Smooth muscle cell (in vitro differentiated cells): ENCODE measurements around the gene FBXL13. TPM values are rescaled to one million over a fixed set of nuclear protein-coding genes. Genes with fewer than 3 reads are reported as not detected.

Experiments used
- DNase-seq: peaks from one replicate; lab custom pipeline; 2025; ENCODE audit not compliant: unreplicated experiment; lab: John Stamatoyannopoulos, UW
- H2AFZ ChIP-seq: fragments of 200-600 bp; sonication (generic); 2 replicates; pipeline ENCODE4 v1.6.0; 2016; ENCODE audit warnings: antibody characterized with exemption, low read depth, mild to moderate bottlenecking
- H3F3A ChIP-seq: fragments of 200-600 bp; sonication (generic); 2 replicates; pipeline ENCODE4 v1.6.0; 2017; ENCODE audit warnings: antibody characterized with exemption, low read depth
- H3K27ac ChIP-seq: fragments of 200-600 bp; sonication (generic); 2 replicates; pipeline ENCODE4 v1.5.1; 2016; ENCODE audit warnings: low read depth, mild to moderate bottlenecking
- H3K27me3 ChIP-seq: fragments of 200-600 bp; sonication (generic); 2 replicates; pipeline ENCODE4 v1.6.1; 2016; ENCODE audit warnings: low read depth, mild to moderate bottlenecking
- H3K36me3 ChIP-seq: fragments of 200-600 bp; sonication (generic); 2 replicates; pipeline ENCODE4 v1.5.1; 2016; ENCODE audit warnings: low read depth
- H3K4me1 ChIP-seq: fragments of 200-600 bp; sonication (generic); 2 replicates; pipeline ENCODE4 v1.5.1; 2016; ENCODE audit warnings: low read depth
- H3K4me2 ChIP-seq: fragments of 200-600 bp; sonication (generic); 2 replicates; pipeline ENCODE4 v1.6.0; 2016; ENCODE audit warnings: mild to moderate bottlenecking
- H3K4me3 ChIP-seq: fragments of 200-600 bp; sonication (generic); 2 replicates; pipeline ENCODE4 v1.5.1; 2016; ENCODE audit warnings: mild to moderate bottlenecking
- H3K79me2 ChIP-seq: fragments of 200-600 bp; sonication (generic); 2 replicates; pipeline ENCODE4 v1.6.0; 2016; ENCODE audit warnings: low read depth, mild to moderate bottlenecking
- H3K9ac ChIP-seq: fragments of 200-600 bp; sonication (generic); 2 replicates; pipeline ENCODE4 v1.6.0; 2016; ENCODE audit warnings: low read depth
- H3K9me3 ChIP-seq: fragments of 200-600 bp; sonication (generic); replicated peaks from 2 replicates; pipeline ENCODE4 v1.5.1; 2016; ENCODE audit warnings: low read depth
- H4K20me1 ChIP-seq: fragments of 200-600 bp; sonication (generic); 2 replicates; pipeline ENCODE4 v1.6.0; 2016; ENCODE audit warnings: low read depth
- WGBS: methylation state at CpG from one replicate; pipeline ENCODE4 v1.1.7; 2016; ENCODE audit warnings: low lambda C conversion rate; 5-methylcytosine and 5-hydroxymethylcytosine counted together
- polyA plus RNA-seq: library from polyadenylated mRNA; unstranded; fragments of >200 nt; fragmentation: Nextera tagmentation; extraction: Ambion mirVana; gene quantifications from 2 replicates; pipeline ENCODE4 v1.2.1, GENCODE V29; 2016
- total RNA-seq: library from RNA; depleted of rRNA; stranded (reverse); fragments of >200 nt; gene quantifications from 2 replicates; pipeline ENCODE4 v1.2.3, GENCODE V29; 2014
- TF ChIP-seq, protein P1 (sequence below): fragments of 200-600 bp; sonication (generic); IDR thresholded peaks from 2 replicates; pipeline ENCODE4 v1.5.1; 2017; ENCODE audit warnings: borderline replicate concordance, mild to moderate bottlenecking, antibody characterized with exemption; ENCODE audit not compliant: insufficient read depth, poor library complexity, severe bottlenecking

Gene FBXL13
- total and polyA plus RNA-seq, 2 experiments from 2014 or later, result 2.6 to 12.1 TPM

DNA sequence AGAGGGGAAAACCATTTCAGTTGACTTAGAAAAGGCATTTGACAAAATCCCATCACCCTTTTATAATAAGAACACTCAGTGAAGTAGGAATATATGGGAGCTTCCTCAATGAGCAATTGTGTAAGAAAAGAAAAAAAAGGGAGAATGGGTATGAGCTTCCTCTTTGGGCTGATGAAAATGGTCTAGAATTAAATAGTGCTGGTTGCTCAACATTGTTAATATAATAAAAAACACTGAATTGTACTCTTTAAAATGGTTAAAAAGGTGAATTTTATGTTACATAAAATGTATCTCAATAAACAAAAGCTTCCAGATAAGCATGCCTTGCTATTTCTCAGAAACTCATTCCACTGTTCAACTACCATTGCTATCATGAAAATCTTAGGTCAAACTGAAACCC is 121.2 kb downstream of the FBXL13 start:
- no peak for DNase-seq
- H3K9ac ChIP-seq, result no peak overlapping the region
- H4K20me1 ChIP-seq, result no peaks in the 10 kb centered on the region
- H3F3A ChIP-seq, result no peaks in the 10 kb centered on the region
- no peak overlapping the region for H3K4me3 ChIP-seq
- TF ChIP-seq, protein P1, sequence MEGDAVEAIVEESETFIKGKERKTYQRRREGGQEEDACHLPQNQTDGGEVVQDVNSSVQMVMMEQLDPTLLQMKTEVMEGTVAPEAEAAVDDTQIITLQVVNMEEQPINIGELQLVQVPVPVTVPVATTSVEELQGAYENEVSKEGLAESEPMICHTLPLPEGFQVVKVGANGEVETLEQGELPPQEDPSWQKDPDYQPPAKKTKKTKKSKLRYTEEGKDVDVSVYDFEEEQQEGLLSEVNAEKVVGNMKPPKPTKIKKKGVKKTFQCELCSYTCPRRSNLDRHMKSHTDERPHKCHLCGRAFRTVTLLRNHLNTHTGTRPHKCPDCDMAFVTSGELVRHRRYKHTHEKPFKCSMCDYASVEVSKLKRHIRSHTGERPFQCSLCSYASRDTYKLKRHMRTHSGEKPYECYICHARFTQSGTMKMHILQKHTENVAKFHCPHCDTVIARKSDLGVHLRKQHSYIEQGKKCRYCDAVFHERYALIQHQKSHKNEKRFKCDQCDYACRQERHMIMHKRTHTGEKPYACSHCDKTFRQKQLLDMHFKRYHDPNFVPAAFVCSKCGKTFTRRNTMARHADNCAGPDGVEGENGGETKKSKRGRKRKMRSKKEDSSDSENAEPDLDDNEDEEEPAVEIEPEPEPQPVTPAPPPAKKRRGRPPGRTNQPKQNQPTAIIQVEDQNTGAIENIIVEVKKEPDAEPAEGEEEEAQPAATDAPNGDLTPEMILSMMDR, result no peak
- no peaks in the 10 kb centered on the region for H3K36me3 ChIP-seq
- H3K79me2 ChIP-seq, result no peaks in the 10 kb centered on the region
- H3K9me3 ChIP-seq, result no peaks in the 10 kb centered on the region
- no peak overlapping the region for H2AFZ ChIP-seq
- no peak overlapping the region for H3K4me2 ChIP-seq
- H3K27me3 ChIP-seq, result no peaks in the 10 kb centered on the region
- no peaks in the 10 kb centered on the region for H3K4me1 ChIP-seq
- no peak overlapping the region for H3K27ac ChIP-seq

GRCh38 chr7:102951839-102952238 is 122.8 kb downstream of the FBXL13 start:
- Histone ChIP-seq H3K9ac (no peak overlapping the region), H3F3A (no peaks in the 10 kb centered on the region), H3K4me2 (no peak overlapping the region), H3K27ac (no peak overlapping the region), H3K36me3 (no peaks in the 10 kb centered on the region), H4K20me1 (no peaks in the 10 kb centered on the region), H3K9me3 (no peaks in the 10 kb centered on the region), H3K79me2 (no peaks in the 10 kb centered on the region), H3K4me3 (no peak overlapping the region), H3K27me3 (no peaks in the 10 kb centered on the region), H2AFZ (no peak overlapping the region), H3K4me1 (no peaks in the 10 kb centered on the region)
- no peak for DNase-seq
- 96% methylated on average over 3 of the region's 3 CpGs for WGBS
- TF ChIP-seq, protein P1, result no peak

DNA sequence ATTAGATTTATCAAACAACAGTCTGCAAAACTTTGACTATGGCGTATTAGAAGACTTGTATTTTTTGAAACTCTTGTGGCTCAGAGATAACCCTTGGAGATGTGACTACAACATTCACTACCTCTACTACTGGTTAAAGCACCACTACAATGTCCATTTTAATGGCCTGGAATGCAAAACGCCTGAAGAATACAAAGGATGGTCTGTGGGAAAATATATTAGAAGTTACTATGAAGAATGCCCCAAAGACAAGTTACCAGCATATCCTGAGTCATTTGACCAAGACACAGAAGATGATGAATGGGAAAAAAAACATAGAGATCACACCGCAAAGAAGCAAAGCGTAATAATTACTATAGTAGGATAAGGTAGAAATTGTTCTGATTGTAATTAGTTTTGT is 130.4 kb downstream of the FBXL13 start:
- TF ChIP-seq, protein P1, result no peak
- H3K4me1 ChIP-seq, result peaks cover 36% of the 10 kb centered on the region
- peak overlapping the region; percentile 26 for H3K27ac ChIP-seq
- 83% methylated on average over 4 of the region's 4 CpGs for WGBS
- H2AFZ ChIP-seq, result no peak overlapping the region
- no peak for DNase-seq
- H3K36me3 ChIP-seq, result no peaks in the 10 kb centered on the region
- peaks cover 1% of the 10 kb centered on the region for H3F3A ChIP-seq
- no peak overlapping the region for H3K4me3 ChIP-seq
- no peaks in the 10 kb centered on the region for H4K20me1 ChIP-seq
- H3K79me2 ChIP-seq, result no peaks in the 10 kb centered on the region
- no peaks in the 10 kb centered on the region for H3K27me3 ChIP-seq
- no peak overlapping the region for H3K9ac ChIP-seq
- H3K9me3 ChIP-seq, result no peaks in the 10 kb centered on the region
- no peak overlapping the region for H3K4me2 ChIP-seq

DNA sequence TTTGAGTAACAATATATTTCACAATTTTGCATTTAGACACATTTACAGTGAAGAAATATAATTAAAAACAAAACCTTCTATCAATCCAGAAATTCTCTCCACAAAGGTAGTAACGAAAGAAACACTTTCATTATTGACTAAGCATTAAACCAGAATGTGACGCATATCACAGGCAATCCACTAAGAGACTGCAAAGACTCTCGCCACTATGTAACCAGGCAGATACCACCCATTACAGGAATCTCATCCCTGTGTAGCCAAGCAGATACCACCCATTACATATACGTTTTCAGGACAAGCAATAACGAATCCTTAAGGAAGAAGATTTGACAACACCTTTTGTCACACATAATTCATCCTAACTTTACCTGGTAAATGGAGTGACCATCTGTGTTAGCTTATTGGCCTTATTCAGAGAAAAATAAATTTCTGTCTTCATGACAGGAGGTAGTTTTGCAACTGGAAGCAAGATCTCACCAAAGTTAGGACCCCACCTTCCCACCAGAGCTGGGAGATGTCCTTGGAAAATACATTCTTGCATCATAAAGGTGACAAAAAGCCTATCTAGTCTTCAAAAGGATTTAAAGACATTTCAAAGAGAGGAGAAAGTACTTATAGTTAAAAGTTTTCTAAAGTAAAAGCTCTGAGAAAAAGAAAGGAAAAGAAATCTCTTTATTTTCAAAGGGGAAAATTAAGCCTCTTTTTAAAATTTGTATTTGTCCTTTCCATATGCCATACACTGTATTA is 131.0 kb downstream of the FBXL13 start:
- peaks cover 36% of the 10 kb centered on the region for H3K4me1 ChIP-seq
- H3K79me2 ChIP-seq, result no peaks in the 10 kb centered on the region
- H3K27ac ChIP-seq, result peak overlapping the region; percentile 26
- H3K27me3 ChIP-seq, result no peaks in the 10 kb centered on the region
- no peaks in the 10 kb centered on the region for H3K36me3 ChIP-seq
- no peak overlapping the region for H3K9ac ChIP-seq
- peaks cover 6% of the 10 kb centered on the region for H3F3A ChIP-seq
- H2AFZ ChIP-seq, result no peak overlapping the region
- no peaks in the 10 kb centered on the region for H4K20me1 ChIP-seq
- DNase-seq, result no peak
- H3K4me2 ChIP-seq, result no peak overlapping the region
- no peak overlapping the region for H3K4me3 ChIP-seq
- 52% methylated on average over 5 of the region's 5 CpGs for whole genome bisulfite sequencing
- no peaks in the 10 kb centered on the region for H3K9me3 ChIP-seq
- TF ChIP-seq, protein P1, result no peak
